ENCODE measurements around the gene AQP1.

AQP1 gene

DNA sequence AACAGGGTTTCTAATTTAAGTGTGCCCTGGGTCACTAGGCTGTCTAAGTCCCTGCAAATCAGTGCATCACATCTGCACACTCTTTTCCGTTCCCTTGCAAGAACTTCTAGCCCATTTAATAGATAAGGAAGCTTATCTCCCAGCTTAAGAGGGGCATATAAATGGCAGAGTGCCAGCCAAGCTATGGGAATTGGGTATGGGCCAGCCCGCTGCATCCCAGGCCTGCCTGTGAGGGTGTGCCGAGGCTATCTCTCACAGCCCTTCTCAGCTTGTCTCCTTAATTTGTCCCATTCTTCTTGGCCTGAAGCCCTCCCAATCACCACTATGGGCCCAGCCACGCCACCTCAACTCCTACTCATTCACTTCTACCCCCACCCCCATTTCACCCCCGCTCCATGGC, 14.7 kb downstream of the AQP1 start:
- DNase-seq: no peak

DNA sequence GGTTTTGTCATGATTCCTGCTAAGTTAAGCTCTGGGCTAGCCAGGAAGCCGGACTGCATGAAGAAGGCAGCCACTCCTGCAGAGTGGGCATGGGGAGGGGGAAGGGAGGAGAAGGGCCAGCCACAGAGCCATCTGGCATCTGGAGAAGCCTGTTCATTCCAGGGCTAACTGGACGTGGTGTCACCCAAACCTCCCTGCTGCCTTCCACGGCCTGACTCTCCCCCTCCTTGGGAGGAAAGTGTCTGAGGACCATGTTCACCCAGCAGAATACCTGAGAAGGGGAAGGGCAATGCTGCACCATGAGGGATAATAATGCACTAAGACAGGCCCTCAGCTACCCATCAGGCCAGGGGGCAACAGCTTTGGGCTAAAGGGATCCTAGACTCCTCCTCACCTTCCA, 15.4 kb downstream of the AQP1 start:
- Histone ChIP-seq H3K27ac (no peak overlapping the region), H3K36me3 (replicated peaks) (no peaks in the 10 kb centered on the region), H3K27me3 (replicated peaks) (no peaks in the 10 kb centered on the region), H3K4me3 (ENCODE audit: low read depth, low read length) (no peak overlapping the region)
- TF ChIP-seq, protein P1, sequence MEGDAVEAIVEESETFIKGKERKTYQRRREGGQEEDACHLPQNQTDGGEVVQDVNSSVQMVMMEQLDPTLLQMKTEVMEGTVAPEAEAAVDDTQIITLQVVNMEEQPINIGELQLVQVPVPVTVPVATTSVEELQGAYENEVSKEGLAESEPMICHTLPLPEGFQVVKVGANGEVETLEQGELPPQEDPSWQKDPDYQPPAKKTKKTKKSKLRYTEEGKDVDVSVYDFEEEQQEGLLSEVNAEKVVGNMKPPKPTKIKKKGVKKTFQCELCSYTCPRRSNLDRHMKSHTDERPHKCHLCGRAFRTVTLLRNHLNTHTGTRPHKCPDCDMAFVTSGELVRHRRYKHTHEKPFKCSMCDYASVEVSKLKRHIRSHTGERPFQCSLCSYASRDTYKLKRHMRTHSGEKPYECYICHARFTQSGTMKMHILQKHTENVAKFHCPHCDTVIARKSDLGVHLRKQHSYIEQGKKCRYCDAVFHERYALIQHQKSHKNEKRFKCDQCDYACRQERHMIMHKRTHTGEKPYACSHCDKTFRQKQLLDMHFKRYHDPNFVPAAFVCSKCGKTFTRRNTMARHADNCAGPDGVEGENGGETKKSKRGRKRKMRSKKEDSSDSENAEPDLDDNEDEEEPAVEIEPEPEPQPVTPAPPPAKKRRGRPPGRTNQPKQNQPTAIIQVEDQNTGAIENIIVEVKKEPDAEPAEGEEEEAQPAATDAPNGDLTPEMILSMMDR (IDR thresholded peaks at IDR 0.05; ENCODE audit: low read depth, low read length, missing control alignments): no peak
- DNase-seq: no peak
- in situ Hi-C loops (cut with HindIII; ENCODE audit: low pct_ligation_motif_present, low sequenced_read_pairs): no loop called here

More for the DNA sequence above, 14.7 kb downstream of the AQP1 start:
- Histone ChIP-seq H3K27ac (no peak overlapping the region), H3K36me3 (replicated peaks) (no peaks in the 10 kb centered on the region), H3K4me3 (ENCODE audit: low read depth, low read length) (no peak overlapping the region), H3K27me3 (replicated peaks) (no peaks in the 10 kb centered on the region)
- TF ChIP-seq, protein P1 (IDR thresholded peaks at IDR 0.05; ENCODE audit: low read depth, low read length, missing control alignments): no peak
- in situ Hi-C loops (cut with HindIII; ENCODE audit: low pct_ligation_motif_present, low sequenced_read_pairs): no loop called here

DNA sequence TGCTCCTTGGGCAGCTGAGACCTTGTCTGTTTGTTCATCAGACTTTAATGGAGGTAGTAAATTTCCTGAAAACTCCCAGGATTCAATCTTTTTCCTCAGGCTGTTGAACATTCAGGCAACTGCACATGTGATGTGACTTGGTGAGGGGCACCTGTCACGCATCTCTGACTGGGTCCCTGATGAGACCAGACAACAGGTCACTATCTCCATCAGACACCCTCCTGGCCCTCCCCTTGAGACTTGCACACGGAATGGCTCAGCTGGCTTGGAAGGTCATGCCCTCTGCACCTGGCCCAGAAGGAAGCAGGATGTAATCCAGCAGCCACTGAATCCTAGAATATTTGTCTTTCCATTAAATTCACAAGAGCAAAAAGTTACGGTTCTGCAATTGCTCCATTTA, 15.9 kb downstream of the AQP1 start:
- in situ Hi-C loops (cut with HindIII; ENCODE audit: low pct_ligation_motif_present, low sequenced_read_pairs): no loop called here

DNA sequence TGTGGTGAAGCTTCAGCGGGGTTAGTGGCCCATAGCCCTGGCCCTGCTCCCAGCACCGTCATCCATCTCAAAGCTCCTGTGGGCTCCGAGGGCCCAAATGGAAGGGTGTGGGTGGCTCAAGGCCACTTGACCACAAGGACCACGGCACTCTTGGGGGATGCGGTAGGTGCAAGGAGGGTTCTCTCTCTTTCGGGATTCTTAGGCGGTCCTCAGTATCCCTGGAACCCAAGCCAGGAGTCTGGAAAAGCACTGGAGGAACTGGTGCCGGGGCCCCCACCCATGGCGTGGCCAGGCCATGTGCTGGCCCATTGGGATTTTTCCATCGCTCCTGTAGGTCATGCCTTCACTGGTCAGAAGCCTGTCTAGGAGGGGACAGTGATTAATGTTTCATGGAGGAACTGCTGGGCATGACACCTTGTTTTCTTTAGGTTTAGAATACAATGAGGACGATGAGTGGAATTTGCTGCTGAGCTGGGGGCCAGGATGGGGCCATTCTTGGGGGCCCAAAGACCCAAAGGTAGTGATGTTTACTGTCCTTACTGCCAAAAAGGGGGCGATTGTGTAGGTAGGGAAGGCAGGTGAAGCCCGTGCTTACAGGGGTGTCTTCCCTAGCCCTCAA, 16.7 kb downstream of the AQP1 start:
- in situ Hi-C loops (cut with HindIII; ENCODE audit: low pct_ligation_motif_present, low sequenced_read_pairs): no loop called here
- Histone ChIP-seq H3K27ac (no peak overlapping the region), H3K4me3 (ENCODE audit: low read depth, low read length) (no peak overlapping the region), H3K27me3 (replicated peaks) (no peaks in the 10 kb centered on the region), H3K36me3 (replicated peaks) (no peaks in the 10 kb centered on the region)
- TF ChIP-seq, protein P1 (IDR thresholded peaks at IDR 0.05; ENCODE audit: low read depth, low read length, missing control alignments): no peak
- DNase-seq: no peak

More for the DNA sequence above, 15.9 kb downstream of the AQP1 start:
- Histone ChIP-seq H3K27me3 (replicated peaks) (no peaks in the 10 kb centered on the region), H3K27ac (no peak overlapping the region), H3K36me3 (replicated peaks) (no peaks in the 10 kb centered on the region), H3K4me3 (ENCODE audit: low read depth, low read length) (no peak overlapping the region)
- no peak for DNase-seq
- TF ChIP-seq, protein P1 (IDR thresholded peaks at IDR 0.05; ENCODE audit: low read depth, low read length, missing control alignments): no peak

- Histone ChIP-seq H3K4me3 (ENCODE audit: low read depth, low read length) (no peak overlapping the region), H3K36me3 (replicated peaks) (no peaks in the 10 kb centered on the region), H3K27ac (no peak overlapping the region), H3K27me3 (replicated peaks) (no peaks in the 10 kb centered on the region)
- in situ Hi-C loops (cut with HindIII; ENCODE audit: low pct_ligation_motif_present, low sequenced_read_pairs): no loop called here
- TF ChIP-seq, protein P1 (IDR thresholded peaks at IDR 0.05; ENCODE audit: low read depth, low read length, missing control alignments): no peak
- no peak for DNase-seq
These were observed 18.0 kb downstream of the AQP1 start for GRCh38 chr7:30929686-30930085.

DNA sequence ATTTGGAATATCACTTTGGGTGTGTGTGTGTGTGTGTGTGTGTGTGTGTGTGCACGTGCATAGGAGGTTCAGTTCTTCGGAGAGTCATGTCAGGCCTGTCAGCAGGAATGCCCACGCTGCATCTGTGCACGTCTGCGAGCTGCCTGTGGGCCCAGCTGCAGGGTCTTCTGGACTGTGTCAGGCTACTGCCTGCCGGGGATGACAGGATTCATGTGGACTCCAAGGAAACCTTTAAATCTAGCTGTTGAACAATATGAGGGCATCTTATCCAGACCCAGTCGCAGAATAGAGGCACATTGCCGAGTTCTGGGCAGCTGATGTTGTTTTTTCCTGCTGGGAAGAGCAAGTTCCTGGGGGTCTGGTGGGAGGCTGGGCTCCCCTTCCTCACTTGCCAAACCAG, 19.0 kb downstream of the AQP1 start:
- Histone ChIP-seq H3K4me3 (ENCODE audit: low read depth, low read length) (no peak overlapping the region), H3K27ac (no peak overlapping the region), H3K27me3 (replicated peaks) (no peaks in the 10 kb centered on the region), H3K36me3 (replicated peaks) (no peaks in the 10 kb centered on the region)
- in situ Hi-C loops (cut with HindIII; ENCODE audit: low pct_ligation_motif_present, low sequenced_read_pairs): no loop called here
- TF ChIP-seq, protein P1 (IDR thresholded peaks at IDR 0.05; ENCODE audit: low read depth, low read length, missing control alignments): no peak
- no peak for DNase-seq
